HEK293 (cell line): Measurements from ENCODE around the gene EDNRA.

Experiments used
- ZNF658 ChIP-seq: fragments of 450-650 bp; formaldehyde crosslinking; IDR thresholded peaks from 2 replicates; pipeline ENCODE4; 2016; ENCODE audit warnings: missing biosample characterization, missing genetic modification characterization
- TF ChIP-seq, protein P1 (sequence below): fragments of 450-650 bp; formaldehyde crosslinking; IDR thresholded peaks from 2 replicates; pipeline ENCODE4 v1.5.1; 2016; ENCODE audit warnings: missing biosample characterization, missing genetic modification characterization
- TF ChIP-seq, protein P2 (sequence below): fragments of 450-650 bp; formaldehyde crosslinking; IDR thresholded peaks from 2 replicates; pipeline ENCODE4 v1.5.1; 2016; ENCODE audit warnings: missing biosample characterization, missing genetic modification characterization

DNA sequence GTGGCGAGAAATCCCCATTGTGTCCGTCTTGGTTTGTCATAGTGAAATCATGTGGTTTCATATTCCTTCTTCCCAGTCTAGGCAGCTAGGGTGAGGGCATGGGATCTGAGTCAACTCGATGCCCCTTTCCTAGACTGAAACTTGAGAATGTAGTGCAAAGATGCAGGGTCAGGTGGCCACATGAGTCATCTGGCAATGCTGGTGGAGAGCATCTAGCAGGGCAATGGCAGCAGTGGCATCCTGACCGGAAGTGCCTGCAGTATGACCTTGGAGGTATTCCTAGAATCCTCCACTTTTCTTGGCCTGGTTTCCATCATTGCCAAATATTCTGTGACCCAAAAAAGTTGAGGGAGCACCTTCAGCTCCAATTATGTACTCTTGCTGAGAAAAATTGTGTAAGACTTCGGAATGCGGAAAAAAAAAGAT is 97.2 kb downstream of the EDNRA start:
- TF ChIP-seq, protein P1, sequence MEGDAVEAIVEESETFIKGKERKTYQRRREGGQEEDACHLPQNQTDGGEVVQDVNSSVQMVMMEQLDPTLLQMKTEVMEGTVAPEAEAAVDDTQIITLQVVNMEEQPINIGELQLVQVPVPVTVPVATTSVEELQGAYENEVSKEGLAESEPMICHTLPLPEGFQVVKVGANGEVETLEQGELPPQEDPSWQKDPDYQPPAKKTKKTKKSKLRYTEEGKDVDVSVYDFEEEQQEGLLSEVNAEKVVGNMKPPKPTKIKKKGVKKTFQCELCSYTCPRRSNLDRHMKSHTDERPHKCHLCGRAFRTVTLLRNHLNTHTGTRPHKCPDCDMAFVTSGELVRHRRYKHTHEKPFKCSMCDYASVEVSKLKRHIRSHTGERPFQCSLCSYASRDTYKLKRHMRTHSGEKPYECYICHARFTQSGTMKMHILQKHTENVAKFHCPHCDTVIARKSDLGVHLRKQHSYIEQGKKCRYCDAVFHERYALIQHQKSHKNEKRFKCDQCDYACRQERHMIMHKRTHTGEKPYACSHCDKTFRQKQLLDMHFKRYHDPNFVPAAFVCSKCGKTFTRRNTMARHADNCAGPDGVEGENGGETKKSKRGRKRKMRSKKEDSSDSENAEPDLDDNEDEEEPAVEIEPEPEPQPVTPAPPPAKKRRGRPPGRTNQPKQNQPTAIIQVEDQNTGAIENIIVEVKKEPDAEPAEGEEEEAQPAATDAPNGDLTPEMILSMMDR (tag by site-specific recombination) = no peak
- TF ChIP-seq ZNF658 (tag by site-specific recombination) = no peak
- TF ChIP-seq, protein P2, sequence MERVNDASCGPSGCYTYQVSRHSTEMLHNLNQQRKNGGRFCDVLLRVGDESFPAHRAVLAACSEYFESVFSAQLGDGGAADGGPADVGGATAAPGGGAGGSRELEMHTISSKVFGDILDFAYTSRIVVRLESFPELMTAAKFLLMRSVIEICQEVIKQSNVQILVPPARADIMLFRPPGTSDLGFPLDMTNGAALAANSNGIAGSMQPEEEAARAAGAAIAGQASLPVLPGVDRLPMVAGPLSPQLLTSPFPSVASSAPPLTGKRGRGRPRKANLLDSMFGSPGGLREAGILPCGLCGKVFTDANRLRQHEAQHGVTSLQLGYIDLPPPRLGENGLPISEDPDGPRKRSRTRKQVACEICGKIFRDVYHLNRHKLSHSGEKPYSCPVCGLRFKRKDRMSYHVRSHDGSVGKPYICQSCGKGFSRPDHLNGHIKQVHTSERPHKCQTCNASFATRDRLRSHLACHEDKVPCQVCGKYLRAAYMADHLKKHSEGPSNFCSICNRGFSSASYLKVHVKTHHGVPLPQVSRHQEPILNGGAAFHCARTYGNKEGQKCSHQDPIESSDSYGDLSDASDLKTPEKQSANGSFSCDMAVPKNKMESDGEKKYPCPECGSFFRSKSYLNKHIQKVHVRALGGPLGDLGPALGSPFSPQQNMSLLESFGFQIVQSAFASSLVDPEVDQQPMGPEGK (tag by site-specific recombination) = no peak
